Esophagus squamous epithelium (tissue), 5 donors: ENCODE results near the gene ACTR5. TPM values are rescaled to one million over a fixed set of nuclear protein-coding genes. Genes with fewer than 3 reads are reported as not detected.

ENCODE experiments used
- DNase-seq: peaks from one replicate; lab custom pipeline; 2025; lab: John Stamatoyannopoulos, UW
- H3K27ac ChIP-seq, 4 donors: fragments of 200-600 bp; sonication (generic); one replicate each; pipeline ENCODE4 v1.5.1; 2016 to 2019; ENCODE audit warnings: mild to moderate bottlenecking in 1 of 4
- H3K27me3 ChIP-seq, 4 donors: fragments of 200-600 bp; sonication (generic); 1 replicate in 3 of 4; 2 replicates in 1 of 4; pipeline versions ENCODE4 v1.5.1 to v1.6.0; 2017 to 2021; ENCODE audit warnings: antibody characterized with exemption in 1 of 4
- H3K36me3 ChIP-seq, 3 donors: fragments of 200-600 bp; sonication (generic); one replicate each; pipeline ENCODE4 v1.5.1; 2016 to 2019
- H3K4me1 ChIP-seq, 3 donors: fragments of 200-600 bp; sonication (generic); one replicate each; pipeline ENCODE4 v1.5.1; 2017 to 2019
- H3K4me3 ChIP-seq, 4 donors: fragments of 200-600 bp; sonication (generic); 1 replicate in 3 of 4; 2 replicates in 1 of 4; pipeline ENCODE4 v1.5.1; 2016 to 2019; ENCODE audit warnings: mild to moderate bottlenecking in 2 of 4, moderate library complexity in 1 of 4
- H3K9me3 ChIP-seq, 3 donors: fragments of 200-600 bp; sonication (generic); one replicate each; pipeline ENCODE4 v1.5.1; 2016 to 2019
- CTCF ChIP-seq, 6 experiments: fragments of 450-650 bp in 4 of 6; fragments of 200-600 bp in 2 of 6; sonication (generic) in 2 of 6; IDR thresholded peaks; one replicate each; pipeline ENCODE4 v1.5.1; 2016 to 2019; ENCODE audit warnings: antibody characterized with exemption in 6 of 6, mild to moderate bottlenecking in 4 of 6, moderate library complexity in 4 of 6
- POLR2A ChIP-seq, 4 donors: fragments of 450-650 bp; IDR thresholded peaks; one replicate each; pipeline ENCODE4 v1.6.1; 2017; ENCODE audit warnings: antibody characterized with exemption in 4 of 4, mild to moderate bottlenecking in 4 of 4, moderate library complexity in 3 of 4
- WGBS, 2 donors: methylation state at CpG; one replicate each; pipeline ENCODE4 v1.1.5; 2018; 5-methylcytosine and 5-hydroxymethylcytosine counted together
- intact Hi-C: fragments of 100-400 bp; cut with DNase I; formaldehyde crosslinking; loops from one replicate; pipeline ENCODE4 v1.15.0; 2022
- total RNA-seq, 4 donors: library from RNA; depleted of rRNA; stranded (reverse); fragments of >200 nt; gene quantifications; one replicate each; pipeline ENCODE4 v1.1.0, GENCODE V29; 2016
- donor health status: DM: yes; HTN: yes; CAD: no.

ACTR5 gene
- total RNA-seq, 4 donors from 2014 or later, result 7.0 to 12.2 (median 8.9) TPM

- DNase-seq, result no peak
- intact Hi-C loops, result no loop called here
- H3K27me3 ChIP-seq, result no peaks in the 10 kb centered on the region
- H3K4me1 ChIP-seq, result peaks cover 0 to 7% (median 0%) of the 10 kb centered on the region in 3 donors
- H3K36me3 ChIP-seq, result peaks cover 18 to 100% (median 18%) of the 10 kb centered on the region in 3 donors
- no peak overlapping the region for H3K4me3 ChIP-seq
- no peak overlapping the region for H3K27ac ChIP-seq
- WGBS, 2 donors, result 49 to 95% methylated on average over 2 of the region's 3 CpGs
- TF ChIP-seq POLR2A (IDR thresholded peaks at IDR 0.05) (no peak), CTCF (IDR thresholded peaks at IDR 0.05) (no peak)
- peaks cover 0 to 6% (median 0%) of the 10 kb centered on the region in 3 donors for H3K9me3 ChIP-seq
These were observed 22.3 kb downstream of the ACTR5 start for GRCh38 chr20:38770546-38770945.

- H3K27me3 ChIP-seq, result no peaks in the 10 kb centered on the region
- peaks cover 18 to 100% (median 18%) of the 10 kb centered on the region in 3 donors for H3K36me3 ChIP-seq
- H3K9me3 ChIP-seq, result peaks cover 0 to 6% (median 0%) of the 10 kb centered on the region in 3 donors
- peaks cover 0 to 2% (median 0%) of the 10 kb centered on the region in 3 donors for H3K4me1 ChIP-seq
- intact Hi-C loops, result no loop called here
- TF ChIP-seq CTCF (IDR thresholded peaks at IDR 0.05), result no peak
- no peak for TF ChIP-seq POLR2A (IDR thresholded peaks at IDR 0.05)
- 71 to 88% methylated on average over 3 to 5 of the region's 7 CpGs for WGBS, 2 donors
- H3K4me3 ChIP-seq, result no peak overlapping the region
- H3K27ac ChIP-seq, result no peak overlapping the region
- no peak for DNase-seq
These were observed 22.7 kb downstream of the ACTR5 start for GRCh38 chr20:38770970-38771369.

- H3K27me3 ChIP-seq, result no peaks in the 10 kb centered on the region
- WGBS, 2 donors, result 83 to 88% methylated on average over 2 to 6 of the region's 7 CpGs
- intact Hi-C loops, result no loop called here
- peaks cover 0 to 6% (median 0%) of the 10 kb centered on the region in 3 donors for H3K9me3 ChIP-seq
- no peaks in the 10 kb centered on the region for H3K4me1 ChIP-seq
- no peak overlapping the region for H3K4me3 ChIP-seq
- H3K27ac ChIP-seq, result no peak overlapping the region
- no peak for TF ChIP-seq CTCF (IDR thresholded peaks at IDR 0.05)
- DNase-seq, result no peak
- peaks cover 18 to 100% (median 18%) of the 10 kb centered on the region in 3 donors for H3K36me3 ChIP-seq
These were observed 23.4 kb downstream of the ACTR5 start for GRCh38 chr20:38771621-38772020.

GRCh38 chr20:38774167-38774566 is 25.9 kb downstream of the ACTR5 start:
- intact Hi-C loops, result no loop called here
- 93 to 96% methylated on average over 2 of the region's 2 CpGs for WGBS, 2 donors
- H3K36me3 ChIP-seq, result peaks cover 11 to 84% (median 18%) of the 10 kb centered on the region in 3 donors
- peaks cover 0 to 6% (median 0%) of the 10 kb centered on the region in 3 donors for H3K9me3 ChIP-seq
- H3K27ac ChIP-seq, result no peak overlapping the region
- H3K4me1 ChIP-seq, result no peaks in the 10 kb centered on the region
- TF ChIP-seq CTCF (IDR thresholded peaks at IDR 0.05) (no peak), POLR2A (IDR thresholded peaks at IDR 0.05) (no peak)
- no peak for DNase-seq
- no peak overlapping the region for H3K4me3 ChIP-seq
- no peaks in the 10 kb centered on the region for H3K27me3 ChIP-seq

GRCh38 chr20:38776363-38776762 is 28.1 kb downstream of the ACTR5 start:
- H3K27ac ChIP-seq, result no peak overlapping the region
- intact Hi-C loops, result no loop called here
- H3K36me3 ChIP-seq, result peaks cover 9 to 62% (median 12%) of the 10 kb centered on the region in 3 donors
- H3K4me3 ChIP-seq, result no peak overlapping the region
- TF ChIP-seq CTCF (IDR thresholded peaks at IDR 0.05), result no peak
- TF ChIP-seq POLR2A (IDR thresholded peaks at IDR 0.05), result no peak
- peaks cover 0 to 6% (median 0%) of the 10 kb centered on the region in 3 donors for H3K9me3 ChIP-seq
- no peaks in the 10 kb centered on the region for H3K27me3 ChIP-seq
- no peak for DNase-seq
- H3K4me1 ChIP-seq, result peaks cover 0 to 6% (median 0%) of the 10 kb centered on the region in 3 donors
- 89 to 95% methylated on average over 11 of the region's 11 CpGs for WGBS, 2 donors
